GM21528 (cell line): ENCODE measurements around the gene PGLYRP2.

Source experiments
- ATAC-seq: cut with Tn5 transposase; IDR thresholded peaks from one replicate; pipeline ENCODE4 v1.9.1; 2021; ENCODE audit warnings: mild to moderate bottlenecking, moderate library complexity; ENCODE audit not compliant: unreplicated experiment, low FRiP score

The PGLYRP2 gene

DNA sequence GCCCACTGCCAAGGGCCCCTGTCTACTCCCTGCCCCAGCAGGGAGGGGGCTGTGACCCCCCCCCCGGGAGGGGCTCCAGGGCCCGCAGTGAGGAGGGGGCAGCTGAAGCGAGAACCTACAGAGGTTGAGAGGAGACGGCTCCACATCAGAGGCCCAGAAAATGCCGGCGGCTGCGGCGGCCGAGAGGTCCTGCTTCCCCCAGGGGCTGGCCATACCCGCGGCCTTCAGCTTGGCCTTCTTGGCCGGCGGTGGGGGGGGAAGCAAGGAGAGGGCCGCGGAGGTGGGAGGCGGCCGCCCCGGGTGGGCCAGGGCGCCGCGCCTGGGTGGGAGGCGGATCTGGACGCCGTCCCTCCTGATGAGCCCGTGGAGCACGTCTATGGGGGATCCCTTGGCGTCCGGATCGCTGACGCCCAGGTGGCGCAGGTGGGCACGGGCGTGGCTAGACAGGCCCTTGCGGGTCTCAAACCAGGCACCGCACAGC lies 51.3 kb downstream of the PGLYRP2 start:
- no peak for ATAC-seq

DNA sequence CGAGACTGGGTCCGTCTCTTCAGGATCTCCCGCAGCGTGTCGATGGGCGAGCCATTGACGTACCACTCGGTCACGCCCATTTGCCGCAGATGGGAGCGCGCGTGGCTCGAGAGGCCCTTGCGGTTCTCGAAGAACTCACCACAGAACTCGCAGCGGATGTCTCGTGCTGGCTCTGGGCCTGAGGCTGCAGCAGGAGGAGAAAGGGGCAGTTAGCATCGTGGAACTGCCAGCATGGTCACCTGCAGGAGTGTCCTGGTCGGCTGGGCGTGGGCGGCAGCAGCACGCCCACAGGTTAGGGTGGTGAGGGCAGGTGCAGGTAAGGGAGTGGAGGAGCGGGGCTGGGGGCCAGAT lies 52.0 kb downstream of the PGLYRP2 start:
- no peak for ATAC-seq

DNA sequence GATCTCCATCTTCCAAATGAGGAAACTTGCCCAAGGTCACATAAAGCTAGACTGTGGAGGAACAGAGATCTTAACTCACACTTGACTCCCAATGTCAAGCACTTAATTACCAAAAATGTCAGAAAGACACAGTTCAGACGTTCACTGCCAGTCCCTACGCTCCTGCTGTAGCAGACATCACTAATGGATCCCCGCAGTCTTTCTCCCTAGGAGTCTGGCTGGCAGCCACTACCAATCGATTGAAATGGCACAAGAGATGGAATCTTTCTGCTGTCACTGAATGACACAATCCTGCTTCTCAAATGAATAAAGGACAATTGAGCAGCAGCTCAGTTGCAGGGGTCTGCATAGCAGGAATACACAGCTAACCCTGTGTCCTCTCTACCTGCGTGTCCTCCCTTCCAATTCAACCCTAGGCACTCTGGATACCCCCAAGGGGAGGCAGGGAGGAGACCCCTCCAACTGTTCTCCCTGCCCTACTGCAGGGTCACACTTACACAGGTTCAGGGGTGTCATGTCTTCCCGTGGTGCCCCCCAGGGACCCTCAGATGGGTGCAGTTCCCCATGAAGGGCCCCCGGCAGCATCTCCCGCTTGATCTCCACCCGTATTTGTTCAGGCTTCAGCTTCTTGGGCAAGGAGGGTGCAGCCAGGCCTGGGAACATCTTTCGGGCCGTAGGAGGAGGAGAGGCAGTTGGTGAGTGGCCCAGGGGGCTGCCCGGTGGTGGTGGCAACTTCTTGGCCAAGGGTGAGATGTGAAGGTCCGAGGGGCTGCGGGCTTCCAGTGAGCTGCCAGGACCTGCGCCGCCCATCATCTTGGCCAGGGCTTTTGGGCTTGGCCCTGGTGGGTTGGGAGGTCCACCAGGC lies 52.6 kb downstream of the PGLYRP2 start:
- ATAC-seq = no peak

DNA sequence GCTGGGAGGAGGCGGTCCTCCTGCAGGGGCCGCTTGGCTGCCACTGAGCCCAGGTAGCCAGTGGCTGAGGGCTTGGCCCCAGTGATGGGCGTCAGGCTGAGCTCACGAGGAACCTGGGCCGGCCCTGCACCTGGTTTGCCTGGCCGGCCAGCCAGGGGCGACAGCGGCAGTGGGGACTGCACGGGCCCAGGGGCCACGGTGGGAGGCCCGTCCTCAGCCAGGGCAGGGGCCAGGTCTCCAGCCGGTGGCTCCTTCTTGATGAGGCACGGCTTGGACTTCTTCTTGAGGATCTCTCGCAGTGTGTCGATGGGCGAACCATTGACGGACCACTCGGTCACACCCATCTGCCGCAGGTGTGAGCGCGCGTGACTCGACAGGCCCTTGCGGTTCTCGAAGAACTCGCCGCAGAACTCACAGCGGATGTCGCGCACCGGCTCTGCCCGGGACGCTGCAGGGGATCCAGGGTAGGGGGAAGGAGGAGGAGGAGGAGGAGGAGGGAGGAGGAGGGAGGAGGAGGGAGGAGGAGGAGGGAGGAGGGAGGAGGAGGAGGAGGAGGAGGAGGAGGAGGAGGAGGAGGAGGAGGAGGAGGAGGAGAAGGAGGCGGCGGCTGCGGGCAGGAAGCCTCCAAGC lies 53.9 kb downstream of the PGLYRP2 start:
- no peak for ATAC-seq

DNA sequence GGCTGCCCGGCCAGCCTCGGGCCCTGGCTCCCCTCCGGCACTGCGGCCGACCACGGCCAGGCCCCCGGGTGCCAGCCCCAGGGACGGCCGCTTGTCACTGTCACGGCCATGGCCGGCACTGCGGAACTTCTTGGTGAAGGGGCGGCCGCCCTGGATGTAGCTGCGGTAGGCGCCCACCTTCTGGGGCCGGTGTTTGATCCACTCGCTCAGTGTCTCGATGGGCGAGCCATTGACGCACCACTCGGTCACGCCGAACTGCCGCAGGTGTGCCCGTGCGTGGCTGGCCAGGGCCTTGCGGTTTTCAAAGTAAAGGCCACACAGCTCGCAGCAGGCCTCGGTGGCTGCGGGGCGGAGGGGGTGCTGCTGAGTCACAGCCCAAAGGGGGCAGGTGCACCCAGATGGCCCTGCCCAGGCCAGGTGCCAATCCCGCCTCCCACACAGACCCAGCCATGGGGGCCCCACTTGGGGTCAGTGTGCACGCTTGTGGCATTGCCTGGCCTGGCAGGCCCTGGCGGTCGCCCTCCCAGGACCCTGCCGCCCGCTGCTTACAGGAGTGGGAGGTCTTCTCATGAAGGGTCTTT lies 54.5 kb downstream of the PGLYRP2 start:
- ATAC-seq = no peak

DNA sequence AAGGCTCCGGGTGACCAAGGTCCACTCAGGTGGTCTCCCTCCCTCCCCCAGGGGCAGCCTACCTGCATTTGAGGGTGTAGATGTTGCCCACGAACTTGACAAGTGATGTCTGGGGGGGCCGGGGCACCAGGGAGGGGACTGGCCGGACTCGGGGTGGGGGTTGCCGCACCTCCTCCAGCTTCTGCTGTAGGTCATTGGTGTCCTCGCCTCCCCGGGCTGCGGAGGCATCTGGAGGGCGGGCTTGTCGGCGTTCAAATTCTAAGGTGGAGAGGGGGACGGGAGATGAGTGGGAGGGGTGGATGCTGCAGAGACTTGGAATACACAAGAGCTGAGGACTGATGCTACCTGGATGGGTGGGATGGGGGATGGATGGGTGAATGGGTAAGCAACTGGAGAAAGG lies 55.2 kb downstream of the PGLYRP2 start:
- no peak for ATAC-seq

DNA sequence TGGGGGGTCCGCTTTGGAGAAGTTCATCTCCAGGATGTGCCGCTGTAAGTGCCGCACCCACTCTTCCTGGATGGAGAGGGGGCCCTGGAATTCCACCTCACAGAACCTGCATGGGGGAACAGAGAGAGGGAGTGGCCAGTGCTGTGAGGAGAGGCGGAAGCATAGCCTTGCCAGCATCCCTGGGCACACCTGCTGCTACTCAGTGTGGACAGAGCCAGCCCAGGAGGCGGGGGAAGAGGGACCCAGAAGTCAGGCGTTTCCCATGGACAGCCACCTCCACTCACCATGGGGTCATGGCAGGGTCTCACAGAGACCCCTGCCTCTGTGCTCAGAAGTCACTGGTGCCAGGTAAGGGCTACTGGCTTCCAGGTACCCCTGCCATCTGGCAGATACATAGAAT lies 56.2 kb downstream of the PGLYRP2 start:
- ATAC-seq = no peak

DNA sequence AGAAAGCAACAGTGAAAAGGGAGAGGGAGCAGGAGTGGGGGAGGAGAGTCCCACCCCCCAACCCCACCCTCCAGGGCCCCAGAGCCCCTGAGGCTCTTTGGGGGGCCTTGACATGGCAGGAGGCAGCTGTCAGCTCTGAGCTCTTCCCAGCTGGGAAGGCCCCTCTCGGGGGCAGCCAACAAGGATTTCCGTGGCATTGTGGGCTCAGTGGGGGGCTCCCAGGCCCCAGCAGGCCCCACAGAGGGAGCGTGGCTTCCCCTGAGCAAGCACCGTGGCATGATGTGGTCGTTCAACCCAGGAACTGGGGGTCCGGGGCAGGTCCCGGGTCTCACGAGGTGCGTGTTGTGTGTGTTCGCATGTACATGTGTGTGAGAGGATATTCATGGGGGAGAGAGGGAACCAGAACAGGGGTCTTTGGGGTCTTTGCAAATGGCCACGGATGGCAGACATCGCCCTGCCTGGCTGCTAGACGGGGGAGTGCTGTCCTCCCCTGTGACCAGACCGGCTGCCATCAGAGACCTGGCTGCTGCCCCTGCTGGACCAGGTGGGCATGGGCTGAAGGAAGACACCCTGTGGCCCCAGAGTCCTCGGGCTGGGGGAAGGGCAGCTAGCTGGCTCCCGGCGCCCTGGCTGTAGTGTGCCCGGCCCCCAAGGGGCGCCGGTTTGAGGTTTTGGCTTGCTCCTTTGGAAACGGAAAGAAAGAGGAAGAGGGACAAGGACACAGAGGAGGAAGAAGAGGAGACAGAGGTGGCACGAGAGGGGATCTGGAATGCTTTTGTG lies 56.8 kb downstream of the PGLYRP2 start:
- no peak for ATAC-seq

DNA sequence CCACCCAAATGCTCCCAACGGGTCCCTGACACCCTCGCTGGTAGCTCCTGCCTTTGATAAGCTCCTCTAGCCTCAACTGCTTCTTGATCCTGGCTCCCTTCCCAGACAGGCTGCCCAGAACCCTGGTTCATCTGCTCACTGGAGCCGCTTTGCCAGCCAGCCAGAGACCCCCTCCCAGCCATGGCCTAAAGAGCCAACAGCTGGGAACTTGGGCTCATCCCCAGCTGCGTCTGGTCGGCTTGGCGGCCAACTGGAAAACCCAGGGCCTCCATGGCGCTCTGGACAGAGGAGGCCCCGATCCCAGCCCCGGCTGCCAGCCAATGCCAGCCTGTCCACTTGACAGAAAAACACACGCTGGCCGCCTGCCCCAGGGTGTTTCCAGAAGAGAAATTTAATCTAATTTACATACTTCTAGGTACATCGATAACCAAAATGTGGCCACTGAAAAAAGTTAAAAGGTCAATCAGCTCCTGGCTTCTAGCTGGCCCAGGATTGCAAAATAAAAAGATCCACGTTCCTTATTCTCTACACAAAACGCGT lies 57.5 kb downstream of the PGLYRP2 start:
- no peak for ATAC-seq

DNA sequence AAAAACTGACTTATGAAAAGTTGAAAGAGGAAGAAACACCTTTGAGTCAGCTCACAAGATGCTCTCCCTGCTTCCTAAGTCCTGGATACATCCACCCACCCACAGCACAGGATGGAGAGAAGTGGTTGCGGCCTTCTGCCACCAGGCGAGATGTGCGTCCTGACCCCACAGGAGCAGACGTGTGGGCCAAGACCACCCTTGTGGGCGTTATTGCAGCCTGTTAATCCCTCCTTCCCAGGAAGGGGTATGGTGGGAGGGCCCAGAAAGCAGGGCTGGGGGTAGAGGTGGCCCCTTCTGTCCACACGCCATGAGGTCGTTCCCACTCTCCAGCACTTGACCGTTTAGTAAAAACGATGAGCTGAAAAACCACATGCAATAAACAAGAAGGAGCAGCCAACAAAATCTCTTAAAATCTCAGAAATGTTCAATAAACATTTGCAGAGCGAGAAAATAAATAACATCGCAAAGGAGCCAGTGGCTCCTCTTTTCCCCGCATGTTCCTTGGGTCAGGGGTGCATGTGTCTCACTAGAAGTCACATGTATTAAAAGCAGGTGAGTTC lies 58.1 kb downstream of the PGLYRP2 start:
- no peak for ATAC-seq

DNA sequence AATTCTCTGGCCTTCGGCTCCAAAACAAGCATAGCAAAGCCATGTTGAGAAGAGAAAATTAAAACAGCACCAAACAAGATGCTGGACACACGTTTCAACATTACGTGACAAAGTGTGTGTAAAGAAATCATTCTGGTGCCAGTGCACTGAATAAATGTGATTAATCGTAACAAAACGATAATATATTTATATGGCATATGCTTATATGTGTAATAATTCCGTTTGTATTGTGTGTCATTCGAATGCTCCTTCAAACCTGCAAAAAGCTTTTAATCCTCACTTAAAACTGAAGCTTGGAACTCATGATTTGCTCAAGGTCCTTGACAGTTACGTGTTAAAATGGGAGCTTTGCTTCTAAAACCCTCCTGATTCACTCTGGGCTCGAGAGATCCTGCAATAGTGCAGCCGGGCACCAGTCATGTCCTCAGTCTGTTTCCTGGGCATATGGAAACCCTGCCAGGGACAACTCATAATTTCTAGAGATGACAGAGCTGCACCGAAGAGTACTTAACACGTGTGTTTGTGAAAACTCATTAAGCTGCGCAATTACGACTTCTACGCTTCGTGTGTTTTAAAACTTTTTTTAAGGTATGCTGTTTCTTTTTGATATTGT lies 59.8 kb downstream of the PGLYRP2 start:
- no peak for ATAC-seq
